Right lobe of liver (tissue), 6 donors: ENCODE results near the gene CTF1. TPM values are rescaled to one million over a fixed set of nuclear protein-coding genes. Genes with fewer than 3 reads are reported as not detected.

ENCODE experiments used
- ATAC-seq, 4 donors: fragments of 200-7000 bp; cut with Tn5 transposase; one replicate each; pipeline ENCODE4 v1.9.1; 2020; ENCODE audit warnings: mild to moderate bottlenecking in 4 of 4, moderate library complexity in 4 of 4
- DNase-seq, 3 donors: peaks; one replicate each; pipeline ENCODE4 v3.0.0-alpha.2; 2020
- H3K27ac ChIP-seq, 3 donors: fragments of 200-600 bp; one replicate each; pipeline ENCODE4 v1.8.0; 2022
- H3K27me3 ChIP-seq, 2 donors: fragments of 200-600 bp; one replicate each; pipeline ENCODE4 v1.8.0; 2022
- H3K36me3 ChIP-seq, 4 donors: fragments of 200-600 bp; sonication (generic) in 1 of 4; one replicate each; pipeline versions ENCODE4 v1.5.1 to v1.8.0; 2017 to 2022; ENCODE audit warnings: control low read depth in 1 of 4
- H3K4me1 ChIP-seq, 4 donors: fragments of 200-600 bp; sonication (generic) in 1 of 4; one replicate each; pipeline versions ENCODE4 v1.5.1 to v1.8.0; 2017 to 2022; ENCODE audit warnings: control low read depth in 1 of 4
- H3K4me3 ChIP-seq, 3 donors: fragments of 200-600 bp; one replicate each; pipeline ENCODE4 v1.8.0; 2022
- H3K9me3 ChIP-seq, 4 donors: fragments of 200-600 bp; sonication (generic) in 1 of 4; one replicate each; pipeline versions ENCODE4 v1.5.1 to v1.8.0; 2017 to 2022; ENCODE audit warnings: control low read depth in 1 of 4
- CTCF ChIP-seq, 4 donors: fragments of 200-600 bp in 3 of 4; fragments of 450-650 bp in 1 of 4; IDR thresholded peaks; one replicate each; pipeline versions ENCODE4 v1.5.1 to v1.8.0; 2016 to 2022; ENCODE audit warnings: antibody characterized with exemption in 4 of 4, mild to moderate bottlenecking in 2 of 4
- POLR2A ChIP-seq: fragments of 450-650 bp; IDR thresholded peaks from one replicate; pipeline ENCODE4 v1.6.1; 2017; ENCODE audit warnings: antibody characterized with exemption, mild to moderate bottlenecking
- WGBS: methylation state at CpG from one replicate; pipeline ENCODE4 v1.1.6; 2018; ENCODE audit warnings: low coverage, low lambda C conversion rate; ENCODE audit not compliant: insufficient coverage; ENCODE audit errors: missing lambda C conversion rate; 5-methylcytosine and 5-hydroxymethylcytosine counted together
- intact Hi-C, 2 donors: fragments of 100-400 bp; cut with DNase I; formaldehyde crosslinking; loops; one replicate each; pipeline versions ENCODE4 v1.11.2 to v1.14.1; 2022
- total RNA-seq, 6 experiments: library from RNA; depleted of rRNA in 2 of 6; stranded (reverse); fragments of >200 nt in 2 of 6; fragmentation: NEBNext Ultra II Directional in 3 of 6; extraction: Animal tissue kit (Norgen Biotek cat#: 25700) in 3 of 6; gene quantifications; one replicate each; pipeline versions ENCODE4 v1.1.0 to v1.2.4, GENCODE V29; 2016 to 2023
- donor health status: DM: no; HTN: yes; CAD: no.
- donor health status: DM: no; HTN: no; CAD: no.
- donor health status: DM: no; HTN: no; CAD: no.
- donor health status: DM: no; HTN: yes; CAD: no.
- donor health status: DM: no; HTN: yes; CAD: no.

The CTF1 gene
- total RNA-seq, 6 experiments from 2014 or later, result 0.13 to 0.74 (median 0.43) TPM; not detected in 2

- H3K4me1 ChIP-seq, result peaks cover 0 to 22% (median 3%) of the 10 kb centered on the region in 4 donors
- H3K27ac ChIP-seq, result no peak overlapping the region
- H3K36me3 ChIP-seq, result peaks cover 0 to 6% (median 0%) of the 10 kb centered on the region in 4 donors
- intact Hi-C loops, result no loop called here
- WGBS, result 80% methylated on average over 3 of the region's 20 CpGs
- H3K4me3 ChIP-seq, result peak overlapping the region; percentile 71 to 82 (median 82)
- no peaks in the 10 kb centered on the region for H3K27me3 ChIP-seq
- ATAC-seq (no peak), DNase-seq (no peak)
- H3K9me3 ChIP-seq, result no peaks in the 10 kb centered on the region
- TF ChIP-seq CTCF (IDR thresholded peaks at IDR 0.05) (no peak), POLR2A (no peak)
Measured at GRCh38 chr16:30892670-30893416, 3.6 kb upstream of the CTF1 start.

- ATAC-seq (no peak), DNase-seq (peak; percentile 38 to 61 (median 58))
- peaks cover 0 to 22% (median 3%) of the 10 kb centered on the region in 4 donors for H3K4me1 ChIP-seq
- peak overlapping the region; percentile 71 to 82 (median 82) for H3K4me3 ChIP-seq
- TF ChIP-seq CTCF (IDR thresholded peaks at IDR 0.05) (no peak), POLR2A (no peak)
- H3K27ac ChIP-seq, result peak overlapping the region; percentile 47 to 81 (median 71)
- H3K9me3 ChIP-seq, result no peaks in the 10 kb centered on the region
- 4% methylated on average over 7 of the region's 11 CpGs for WGBS
- intact Hi-C loops, result no loop called here
- peaks cover 0 to 6% (median 0%) of the 10 kb centered on the region in 4 donors for H3K36me3 ChIP-seq
- H3K27me3 ChIP-seq, result no peaks in the 10 kb centered on the region
Measured at GRCh38 chr16:30893417-30893743, 3.0 kb upstream of the CTF1 start.

- no peaks in the 10 kb centered on the region for H3K27me3 ChIP-seq
- peaks cover 0 to 22% (median 3%) of the 10 kb centered on the region in 4 donors for H3K4me1 ChIP-seq
- peak; percentile 96 to 97 (median 96) for DNase-seq
- TF ChIP-seq CTCF (IDR thresholded peaks at IDR 0.05) (peak; percentile 33 to 63 (median 40)), POLR2A (peak; percentile 77)
- peak; percentile 84 to 95 (median 90) for ATAC-seq
- H3K9me3 ChIP-seq, result no peaks in the 10 kb centered on the region
- 0% methylated on average over 6 of the region's 97 CpGs for WGBS
- H3K36me3 ChIP-seq, result peaks cover 0 to 2% (median 0%) of the 10 kb centered on the region in 4 donors
- intact Hi-C loops, result no loop called here
- H3K4me3 ChIP-seq, result peak within 1 kb of the TSS; percentile 71 to 82 (median 82)
- H3K27ac ChIP-seq, result peak within 1 kb of the TSS; percentile 65 to 81 (median 71)
Measured at GRCh38 chr16:30893744-30894539, 2.5 kb upstream of the CTF1 start, which contains the start of gene BCL7C. TSS of gene BCL7C (minus strand) at chr16:30894077. CDS start at chr16:30893944, 133 bp downstream.

GRCh38 chr16:30894540-30895368 is 1.7 kb upstream of the CTF1 start:
- peak in 1 of 4 donors; percentile 3 for ATAC-seq
- no peak for DNase-seq
- Histone ChIP-seq H3K9me3 (no peaks in the 10 kb centered on the region), H3K36me3 (no peaks in the 10 kb centered on the region), H3K4me1 (peaks cover 0 to 22% (median 3%) of the 10 kb centered on the region in 4 donors), H3K27ac (peak overlapping the region; percentile 65 to 80 (median 71)), H3K4me3 (peak overlapping the region; percentile 26 to 82 (median 52)), H3K27me3 (no peaks in the 10 kb centered on the region)
- intact Hi-C loops, result no loop called here
- 34% methylated on average over 16 of the region's 16 CpGs for WGBS
- TF ChIP-seq POLR2A, result no peak
- no peak for TF ChIP-seq CTCF (IDR thresholded peaks at IDR 0.05)
